ENCODE measurements around the gene COPB2. TPM values are rescaled to one million over a fixed set of nuclear protein-coding genes. Genes with fewer than 3 reads are reported as not detected.

The COPB2 gene
- polyA plus RNA-seq: 114 to 149 TPM (median 114 TPM) in 3 replicates
- 73.4 TPM for polyA plus RNA-seq (2011; ENCODE audit: low read depth)
- 58.4 and 107 TPM in 2 replicates for polyA plus RNA-seq (2011; cell fraction: cytosol; rRNA removed)
- polyA plus RNA-seq (2011; cell fraction: nucleus; rRNA removed): 127 and 137 TPM in 2 replicates
- 66.4 and 112 TPM in 2 replicates for polyA plus RNA-seq (2012; ENCODE audit: low replicate concordance)
- 70.6 to 202 TPM (median 138 TPM) in 3 replicates for polyA minus RNA-seq
- 72.9 TPM for polyA minus RNA-seq (2011; cell fraction: cytosol; rRNA and poly(A)+ RNA removed)
- polyA minus RNA-seq (2011; cell fraction: nucleus; rRNA and poly(A)+ RNA removed): 73.6 and 151 TPM in 2 replicates

- Histone ChIP-seq H3K9me3 (ENCODE audit: control insufficient read depth, low read depth, low read length) (no peaks in the 10 kb centered on the region), H3K79me2 (ENCODE audit: control insufficient read depth, insufficient read depth, low read length) (peaks cover 46% of the 10 kb centered on the region), H3K4me2 (ENCODE audit: control insufficient read depth, extremely low read depth, insufficient read depth, low read depth, low read length) (peak within 1 kb of the TSS; percentile 80), H2AFZ (ENCODE audit: control insufficient read depth, low read length) (peak within 1 kb of the TSS; percentile 88), H3K9me1 (ENCODE audit: control insufficient read depth, extremely low read depth, insufficient read depth, low read length) (no peaks in the 10 kb centered on the region), H3K4me3 (ENCODE audit: control insufficient read depth in 2 of 3, extremely low read depth in 1 of 3, insufficient read depth in 2 of 3, low read depth in 1 of 3, low read length in 3 of 3) (peak within 1 kb of the TSS; percentile 81 to 97 (median 95)), H4K20me1 (ENCODE audit: control insufficient read depth, extremely low read depth, insufficient read depth, low read length) (no peaks in the 10 kb centered on the region), H3K27me3 (ENCODE audit: control insufficient read depth, extremely low read depth, insufficient read depth, low read length) (no peaks in the 10 kb centered on the region), H3K27ac (ENCODE audit: control insufficient read depth, insufficient read depth, low read length) (peak within 1 kb of the TSS; percentile 96), H3K36me3 (ENCODE audit: control insufficient read depth in 2 of 2, extremely low read depth in 1 of 2, insufficient read depth in 2 of 2, low read length in 2 of 2) (no peaks in the 10 kb centered on the region), H3K4me1 (ENCODE audit: control insufficient read depth, extremely low read depth, insufficient read depth, low read length) (peaks cover 4% of the 10 kb centered on the region), H3K9ac (ENCODE audit: control insufficient read depth, extremely low read depth, insufficient read depth, low read length) (peak within 1 kb of the TSS; percentile 95)
- TF ChIP-seq CTCF (optimal IDR thresholded peaks at IDR 0.05 in 1 of 3, IDR thresholded peaks at IDR 0.05 in 1 of 3, conservative IDR thresholded peaks at IDR 0.05 in 1 of 3; ENCODE audit: extremely low read depth in 1 of 3, insufficient read depth in 2 of 3, low read length in 3 of 3) (no peak), EZH2 (IDR thresholded peaks at IDR 0.05; ENCODE audit: low read length) (no peak)
- DNase-seq (ENCODE audit: low read depth, low spot score) (peak; percentile 87), FAIRE-seq (peak; percentile 75)
- dilution Hi-C loops (cut with MboI; ENCODE audit: extremely low pct_ligation_motif_present, low sequenced_read_pairs): no loop called here
Measured at GRCh38 chr3:139389552-139390368, at the start of gene COPB2. COPB2 (minus strand) TSS chr3:139389647; CDS start chr3:139389550, 97 bp downstream.

- H2AFZ ChIP-seq (ENCODE audit: control insufficient read depth, low read length): peak overlapping the region; percentile 65
- DNase-seq (ENCODE audit: low read depth, low spot score): peak; percentile 94
- no peaks in the 10 kb centered on the region for H4K20me1 ChIP-seq (ENCODE audit: control insufficient read depth, extremely low read depth, insufficient read depth, low read length)
- peak; percentile 98 for FAIRE-seq
- peaks cover 16% of the 10 kb centered on the region for H3K4me1 ChIP-seq (ENCODE audit: control insufficient read depth, extremely low read depth, insufficient read depth, low read length)
- no peaks in the 10 kb centered on the region for H3K36me3 ChIP-seq (ENCODE audit: control insufficient read depth in 2 of 2, extremely low read depth in 1 of 2, insufficient read depth in 2 of 2, low read length in 2 of 2)
- H3K4me3 ChIP-seq (ENCODE audit: control insufficient read depth in 2 of 3, extremely low read depth in 1 of 3, insufficient read depth in 2 of 3, low read depth in 1 of 3, low read length in 3 of 3): no peak overlapping the region
- no peaks in the 10 kb centered on the region for H3K9me1 ChIP-seq (ENCODE audit: control insufficient read depth, extremely low read depth, insufficient read depth, low read length)
- peak overlapping the region; percentile 1 for H3K9ac ChIP-seq (ENCODE audit: control insufficient read depth, extremely low read depth, insufficient read depth, low read length)
- no peaks in the 10 kb centered on the region for H3K27me3 ChIP-seq (ENCODE audit: control insufficient read depth, extremely low read depth, insufficient read depth, low read length)
- H3K27ac ChIP-seq (ENCODE audit: control insufficient read depth, insufficient read depth, low read length): peak overlapping the region; percentile 76
- dilution Hi-C loops (cut with MboI; ENCODE audit: extremely low pct_ligation_motif_present, low sequenced_read_pairs): no loop called here
- no peak for TF ChIP-seq EZH2 (IDR thresholded peaks at IDR 0.05; ENCODE audit: low read length)
- TF ChIP-seq CTCF (optimal IDR thresholded peaks at IDR 0.05 in 1 of 3, IDR thresholded peaks at IDR 0.05 in 1 of 3, conservative IDR thresholded peaks at IDR 0.05 in 1 of 3; ENCODE audit: extremely low read depth in 1 of 3, insufficient read depth in 2 of 3, low read length in 3 of 3): peak; percentile 49 to 76 (median 67)
- H3K9me3 ChIP-seq (ENCODE audit: control insufficient read depth, low read depth, low read length): no peaks in the 10 kb centered on the region
- H3K79me2 ChIP-seq (ENCODE audit: control insufficient read depth, insufficient read depth, low read length): no peaks in the 10 kb centered on the region
- H3K4me2 ChIP-seq (ENCODE audit: control insufficient read depth, extremely low read depth, insufficient read depth, low read depth, low read length): peak overlapping the region; percentile 30
Measured at GRCh38 chr3:139434764-139435307, 45.4 kb upstream of the COPB2 start.
